ENCODE measurements around the gene ELOVL6.
"Not testable (repeated sequence)": the region's sequence is repeated elsewhere in the genome, so short reads cannot be mapped to it uniquely, and the experiment has no call there.

DNA sequence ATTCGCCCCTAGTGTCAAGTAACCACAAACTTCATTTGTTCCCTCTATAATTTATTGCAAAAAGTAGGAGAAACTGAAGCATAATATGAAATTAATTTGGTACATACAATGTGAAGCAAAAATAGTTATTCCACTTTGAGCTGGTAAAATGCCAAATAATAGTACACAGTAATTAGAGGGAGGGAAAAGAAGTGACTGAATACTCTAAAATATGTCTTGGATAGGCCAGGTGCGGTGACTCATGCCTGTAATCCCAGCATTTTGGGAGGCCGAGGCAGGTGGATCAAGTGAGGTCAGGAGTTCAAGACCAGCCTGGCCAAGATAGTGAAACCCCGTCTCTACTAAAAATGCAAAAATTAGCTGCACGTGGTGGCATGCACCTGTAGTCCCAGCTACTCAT is 41.2 kb downstream of the ELOVL6 start:
- not testable (repeated sequence) for TF ChIP-seq MAFK (IDR thresholded peaks at IDR 0.05; ENCODE audit: low read depth, low read length); MXI1 (IDR thresholded peaks at IDR 0.05; ENCODE audit: borderline replicate concordance, low read depth, low read length); MAZ (IDR thresholded peaks at IDR 0.05; ENCODE audit: borderline replicate concordance, low read depth, low read length); RAD21 (IDR thresholded peaks at IDR 0.05; ENCODE audit: low read length); RCOR1 (IDR thresholded peaks at IDR 0.05; ENCODE audit: insufficient replicate concordance, low read length); CEBPB (IDR thresholded peaks at IDR 0.05; ENCODE audit: low read depth, low read length); POLR2A (IDR thresholded peaks at IDR 0.05; ENCODE audit: low read depth, low read length)
- TF ChIP-seq, protein P1, sequence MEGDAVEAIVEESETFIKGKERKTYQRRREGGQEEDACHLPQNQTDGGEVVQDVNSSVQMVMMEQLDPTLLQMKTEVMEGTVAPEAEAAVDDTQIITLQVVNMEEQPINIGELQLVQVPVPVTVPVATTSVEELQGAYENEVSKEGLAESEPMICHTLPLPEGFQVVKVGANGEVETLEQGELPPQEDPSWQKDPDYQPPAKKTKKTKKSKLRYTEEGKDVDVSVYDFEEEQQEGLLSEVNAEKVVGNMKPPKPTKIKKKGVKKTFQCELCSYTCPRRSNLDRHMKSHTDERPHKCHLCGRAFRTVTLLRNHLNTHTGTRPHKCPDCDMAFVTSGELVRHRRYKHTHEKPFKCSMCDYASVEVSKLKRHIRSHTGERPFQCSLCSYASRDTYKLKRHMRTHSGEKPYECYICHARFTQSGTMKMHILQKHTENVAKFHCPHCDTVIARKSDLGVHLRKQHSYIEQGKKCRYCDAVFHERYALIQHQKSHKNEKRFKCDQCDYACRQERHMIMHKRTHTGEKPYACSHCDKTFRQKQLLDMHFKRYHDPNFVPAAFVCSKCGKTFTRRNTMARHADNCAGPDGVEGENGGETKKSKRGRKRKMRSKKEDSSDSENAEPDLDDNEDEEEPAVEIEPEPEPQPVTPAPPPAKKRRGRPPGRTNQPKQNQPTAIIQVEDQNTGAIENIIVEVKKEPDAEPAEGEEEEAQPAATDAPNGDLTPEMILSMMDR (conservative IDR thresholded peaks at IDR 0.05; ENCODE audit: low read depth, low read length) = not testable (repeated sequence)
- TF ChIP-seq, protein P2, sequence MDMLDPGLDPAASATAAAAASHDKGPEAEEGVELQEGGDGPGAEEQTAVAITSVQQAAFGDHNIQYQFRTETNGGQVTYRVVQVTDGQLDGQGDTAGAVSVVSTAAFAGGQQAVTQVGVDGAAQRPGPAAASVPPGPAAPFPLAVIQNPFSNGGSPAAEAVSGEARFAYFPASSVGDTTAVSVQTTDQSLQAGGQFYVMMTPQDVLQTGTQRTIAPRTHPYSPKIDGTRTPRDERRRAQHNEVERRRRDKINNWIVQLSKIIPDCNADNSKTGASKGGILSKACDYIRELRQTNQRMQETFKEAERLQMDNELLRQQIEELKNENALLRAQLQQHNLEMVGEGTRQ (IDR thresholded peaks at IDR 0.05; ENCODE audit: low read depth, low read length) = not testable (repeated sequence)
